OCI-LY3 (cell line): ENCODE results near the gene ZNF710.
A peak's percentile ranks its signal among the peaks of the same experiment; 100 is the strongest.

Experiments used
- H2AFZ ChIP-seq: fragments of 200-600, 300-600 bp; shearing (Covaris generic); 2 replicates; pipeline ENCODE4 v1.6.0; 2014; ENCODE audit warnings: antibody characterized with exemption, low read depth, low read length
- H3K27ac ChIP-seq: fragments of 200-600, 300-600 bp; sonication (generic); 2 replicates; pipeline ENCODE4 v1.5.1; 2014; ENCODE audit warnings: mild to moderate bottlenecking, low read length, moderate library complexity, mixed read lengths
- H3K27me3 ChIP-seq: fragments of 200-600, 300-600 bp; sonication (generic); 2 replicates; pipeline ENCODE4 v1.6.1; 2014; ENCODE audit warnings: low read depth, low read length, mixed read lengths
- H3K36me3 ChIP-seq: fragments of 200-600, 300-600 bp; sonication (generic); replicated peaks from 2 replicates; pipeline ENCODE3; 2014; ENCODE audit warnings: low read depth, low read length, mixed read lengths
- H3K4me1 ChIP-seq: fragments of 300-600, 200-600 bp; sonication (generic); 2 replicates; pipeline ENCODE4 v1.6.1; 2014; ENCODE audit warnings: low read length, mixed read lengths
- H3K4me2 ChIP-seq: fragments of 200-600, 300-600 bp; sonication (generic); 2 replicates; pipeline ENCODE4 v1.6.1; 2014; ENCODE audit warnings: low read length, mixed read lengths
- H3K4me3 ChIP-seq: fragments of 300-600, 200-600 bp; sonication (generic); 2 replicates; pipeline ENCODE4 v1.5.1; 2014; ENCODE audit warnings: antibody characterized with exemption, mild to moderate bottlenecking, low read length, moderate library complexity
- H3K79me2 ChIP-seq: fragments of 300-600, 200-600 bp; shearing (Covaris generic); 2 replicates; pipeline ENCODE4 v1.6.1; 2014; ENCODE audit warnings: mild to moderate bottlenecking, low read length, mixed read lengths
- H3K9ac ChIP-seq: fragments of 300-600, 200-600 bp; shearing (Covaris generic); 2 replicates; pipeline ENCODE4 v1.6.0; 2014; ENCODE audit warnings: mild to moderate bottlenecking, low read length, moderate library complexity
- H3K9me3 ChIP-seq: fragments of 200-600, 300-600 bp; shearing (Covaris generic); 2 replicates; pipeline ENCODE4 v1.6.1; 2014; ENCODE audit warnings: low read length, mixed read lengths; ENCODE audit not compliant: insufficient read depth
- H4K20me1 ChIP-seq: fragments of 200-600, 300-600 bp; sonication (generic); 2 replicates; pipeline ENCODE4 v1.6.1; 2016; ENCODE audit warnings: low read length, mixed read lengths; ENCODE audit not compliant: insufficient read depth
- CTCF ChIP-seq: fragments of 200-600, 300-600 bp; sonication (generic); IDR thresholded peaks from 2 replicates; pipeline ENCODE4 v1.5.1; 2014; ENCODE audit warnings: antibody characterized with exemption, low read length, low read depth
- EZH2phosphoT487 ChIP-seq: fragments of 200-600 bp; shearing (Covaris generic); IDR thresholded peaks from 2 replicates; pipeline ENCODE4 v1.6.1; 2018; ENCODE audit warnings: antibody characterized with exemption, mixed run types, low read depth

Gene ZNF710

GRCh38 chr15:90043530-90044010 lies 42.4 kb downstream of the ZNF710 start:
- peaks cover 94% of the 10 kb centered on the region for H3K4me1 ChIP-seq
- H2AFZ ChIP-seq: no peak overlapping the region
- H3K27ac ChIP-seq: peak overlapping the region; percentile 95
- H3K4me3 ChIP-seq: no peak overlapping the region
- peaks cover 99% of the 10 kb centered on the region for H3K79me2 ChIP-seq
- H4K20me1 ChIP-seq: no peaks in the 10 kb centered on the region
- no peak overlapping the region for H3K9ac ChIP-seq
- H3K4me2 ChIP-seq: no peak overlapping the region
- H3K27me3 ChIP-seq: no peaks in the 10 kb centered on the region
- H3K36me3 ChIP-seq: peaks cover 29% of the 10 kb centered on the region
- TF ChIP-seq EZH2phosphoT487: no peak
- TF ChIP-seq CTCF: no peak
- no peaks in the 10 kb centered on the region for H3K9me3 ChIP-seq

- H3K4me3 ChIP-seq: no peak overlapping the region
- H4K20me1 ChIP-seq: no peaks in the 10 kb centered on the region
- TF ChIP-seq EZH2phosphoT487: no peak
- no peak for TF ChIP-seq CTCF
- H3K4me1 ChIP-seq: peaks cover 94% of the 10 kb centered on the region
- no peak overlapping the region for H2AFZ ChIP-seq
- H3K27me3 ChIP-seq: no peaks in the 10 kb centered on the region
- H3K36me3 ChIP-seq: peaks cover 28% of the 10 kb centered on the region
- H3K9me3 ChIP-seq: no peaks in the 10 kb centered on the region
- H3K4me2 ChIP-seq: no peak overlapping the region
- no peak overlapping the region for H3K9ac ChIP-seq
- peak overlapping the region; percentile 95 for H3K27ac ChIP-seq
- peaks cover 99% of the 10 kb centered on the region for H3K79me2 ChIP-seq
Measured at GRCh38 chr15:90044191-90044590, 43.1 kb downstream of the ZNF710 start.

- TF ChIP-seq CTCF (no peak), EZH2phosphoT487 (no peak)
- H3K9me3 ChIP-seq: no peaks in the 10 kb centered on the region
- peak overlapping the region; percentile 82; the same call in 1 of the 2 replicates for H3K9ac ChIP-seq
- 0 out of 2 replicates have a peak overlapping the region, but pooled peaks have one; percentile 71 for H3K4me2 ChIP-seq
- H3K27me3 ChIP-seq: no peaks in the 10 kb centered on the region
- H3K36me3 ChIP-seq: peaks cover 26% of the 10 kb centered on the region
- H3K4me3 ChIP-seq: no peak overlapping the region
- peak overlapping the region; percentile 95 for H3K27ac ChIP-seq
- H3K79me2 ChIP-seq: peaks cover 99% of the 10 kb centered on the region
- no peaks in the 10 kb centered on the region for H4K20me1 ChIP-seq
- H2AFZ ChIP-seq: no peak overlapping the region
- peaks cover 92% of the 10 kb centered on the region for H3K4me1 ChIP-seq
Measured at GRCh38 chr15:90044916-90045371, 43.8 kb downstream of the ZNF710 start.

GRCh38 chr15:90046289-90046688 lies 45.2 kb downstream of the ZNF710 start:
- TF ChIP-seq EZH2phosphoT487 (no peak), CTCF (no peak)
- Histone ChIP-seq H3K4me1 (peaks cover 85% of the 10 kb centered on the region), H3K9ac (peak overlapping the region; percentile 82), H3K27me3 (no peaks in the 10 kb centered on the region), H3K4me2 (peak overlapping the region; percentile 71), H4K20me1 (no peaks in the 10 kb centered on the region), H3K79me2 (peaks cover 94% of the 10 kb centered on the region), H3K27ac (peak overlapping the region; percentile 95), H3K9me3 (no peaks in the 10 kb centered on the region), H3K36me3 (peaks cover 32% of the 10 kb centered on the region), H2AFZ (no peak overlapping the region), H3K4me3 (peak overlapping the region; percentile 24; the same call in 1 of the 2 replicates)
